ENCODE results near the gene UPB1. TPM values are rescaled to one million over a fixed set of nuclear protein-coding genes. Genes with fewer than 3 reads are reported as not detected.

Gene UPB1
- total RNA-seq, 1 donor from 2014 or later: 0.09 TPM

DNA sequence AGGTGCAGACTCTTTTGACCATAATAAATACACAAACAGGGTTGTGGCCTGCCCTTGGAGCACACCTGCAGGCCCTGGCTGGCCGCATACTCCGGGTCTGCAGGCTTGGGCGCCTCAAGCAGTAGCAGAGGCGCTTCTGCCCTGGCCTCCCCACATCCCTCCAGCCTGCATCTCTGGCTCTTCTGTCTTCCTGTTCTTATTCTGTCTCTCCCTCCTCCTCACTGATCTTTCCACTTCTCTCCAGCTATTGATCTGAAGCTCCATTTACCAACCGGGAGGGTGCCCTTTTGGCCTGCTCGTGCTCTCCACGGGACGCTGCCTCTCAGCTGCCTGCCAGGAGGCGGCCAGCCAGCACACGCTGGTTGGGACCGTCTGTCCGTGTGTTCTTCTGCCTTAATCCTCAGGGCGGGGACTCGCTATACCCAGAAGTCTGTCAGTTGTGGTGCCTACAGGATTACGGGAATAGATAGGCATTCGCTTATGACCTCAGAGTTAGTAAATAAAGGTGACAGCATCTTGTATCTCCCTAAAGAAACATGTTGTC lies 5.2 kb downstream of the UPB1 start:
- no peaks in the 10 kb centered on the region for H3K36me3 Mint-ChIP-seq (ENCODE audit: low read depth)
- no peak overlapping the region for H3K27ac Mint-ChIP-seq
- no peak overlapping the region for H3K4me3 Mint-ChIP-seq (ENCODE audit: low read depth)
- H3K27me3 Mint-ChIP-seq (ENCODE audit: low read depth): peaks cover 43% of the 10 kb centered on the region
- H3K9me3 Mint-ChIP-seq: no peaks in the 10 kb centered on the region
- DNase-seq (ENCODE audit: low spot score): no peak
- peaks cover 17% of the 10 kb centered on the region for H3K4me1 Mint-ChIP-seq (ENCODE audit: low read depth)
- intact Hi-C loops (cut with micrococcal nuclease): loop anchor here (5.0 kb wide), 1 partner anchor 73 kb away; the partner anchor contains the start of gene ADORA2A

DNA sequence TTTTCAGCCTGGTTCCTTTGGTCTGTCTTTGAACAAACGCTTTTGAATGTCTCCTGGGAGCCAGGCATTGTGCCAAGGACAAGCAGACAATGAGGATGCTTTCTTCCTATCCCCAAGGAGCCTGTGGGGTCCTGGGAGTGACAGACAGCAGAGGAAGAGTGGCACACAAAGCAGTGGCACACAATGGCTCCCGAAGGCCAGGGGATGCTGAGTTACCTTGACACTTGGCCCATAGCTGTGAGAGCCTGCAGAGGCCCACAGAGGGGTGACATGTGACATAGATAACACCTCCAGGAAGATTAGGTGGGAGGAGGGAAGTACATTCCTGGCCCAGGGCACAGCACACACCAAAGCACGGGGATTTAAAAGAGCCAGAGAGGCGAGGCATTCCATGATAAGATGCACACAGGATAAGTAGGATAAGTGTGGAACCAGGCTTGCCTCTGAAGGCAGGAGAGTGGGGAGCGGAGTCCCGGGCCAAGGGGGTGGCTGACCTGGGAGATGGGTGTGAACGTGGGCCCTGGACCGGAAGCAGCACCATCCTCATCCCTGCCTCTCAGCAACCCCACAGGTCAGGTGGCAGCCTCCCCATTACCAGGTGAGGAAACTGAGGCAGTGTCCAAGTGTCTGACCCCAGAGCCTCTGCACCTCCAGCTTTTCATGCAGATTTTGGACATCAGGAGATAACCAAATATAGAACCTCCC lies 6.3 kb downstream of the UPB1 start:
- H3K36me3 Mint-ChIP-seq (ENCODE audit: low read depth): no peaks in the 10 kb centered on the region

DNA sequence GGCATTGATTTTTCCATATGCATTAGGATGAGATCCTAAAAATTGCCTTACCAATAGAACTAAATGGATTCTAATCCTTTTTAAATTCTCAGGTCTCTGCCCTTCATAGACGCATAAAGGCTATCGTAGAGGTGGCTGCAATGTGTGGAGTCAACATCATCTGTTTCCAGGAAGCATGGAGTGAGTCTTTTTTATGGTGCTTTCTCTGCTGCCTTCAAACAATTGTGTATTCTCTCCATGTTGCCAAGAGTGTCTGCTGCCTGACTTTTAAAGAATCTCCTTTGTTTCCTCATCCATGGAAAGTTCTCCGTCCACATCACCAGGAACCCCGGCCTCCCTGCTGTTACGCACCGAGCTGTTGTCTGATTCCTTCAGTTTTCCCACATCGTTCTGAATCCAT lies 6.9 kb downstream of the UPB1 start:
- H3K9me3 Mint-ChIP-seq: no peaks in the 10 kb centered on the region
- H3K4me1 Mint-ChIP-seq (ENCODE audit: low read depth): peaks cover 21% of the 10 kb centered on the region
- no peak for DNase-seq (ENCODE audit: low spot score)
- no peaks in the 10 kb centered on the region for H3K36me3 Mint-ChIP-seq (ENCODE audit: low read depth)
- H3K27ac Mint-ChIP-seq: no peak overlapping the region
- no peak overlapping the region for H3K4me3 Mint-ChIP-seq (ENCODE audit: low read depth)
- peaks cover 29% of the 10 kb centered on the region for H3K27me3 Mint-ChIP-seq (ENCODE audit: low read depth)
- intact Hi-C loops (cut with micrococcal nuclease): loop anchor here (5.0 kb wide), 1 partner anchor 75 kb away; the partner anchor contains the start of gene ADORA2A

More for the DNA sequence above, 6.3 kb downstream of the UPB1 start:
- H3K4me3 Mint-ChIP-seq (ENCODE audit: low read depth): no peak overlapping the region
- no peak overlapping the region for H3K27ac Mint-ChIP-seq
- H3K27me3 Mint-ChIP-seq (ENCODE audit: low read depth): peaks cover 33% of the 10 kb centered on the region
- DNase-seq (ENCODE audit: low spot score): no peak
- intact Hi-C loops (cut with micrococcal nuclease): loop anchor here (5.0 kb wide), 1 partner anchor 74 kb away; the partner anchor contains the start of gene ADORA2A
- peaks cover 17% of the 10 kb centered on the region for H3K4me1 Mint-ChIP-seq (ENCODE audit: low read depth)
- H3K9me3 Mint-ChIP-seq: no peaks in the 10 kb centered on the region

DNA sequence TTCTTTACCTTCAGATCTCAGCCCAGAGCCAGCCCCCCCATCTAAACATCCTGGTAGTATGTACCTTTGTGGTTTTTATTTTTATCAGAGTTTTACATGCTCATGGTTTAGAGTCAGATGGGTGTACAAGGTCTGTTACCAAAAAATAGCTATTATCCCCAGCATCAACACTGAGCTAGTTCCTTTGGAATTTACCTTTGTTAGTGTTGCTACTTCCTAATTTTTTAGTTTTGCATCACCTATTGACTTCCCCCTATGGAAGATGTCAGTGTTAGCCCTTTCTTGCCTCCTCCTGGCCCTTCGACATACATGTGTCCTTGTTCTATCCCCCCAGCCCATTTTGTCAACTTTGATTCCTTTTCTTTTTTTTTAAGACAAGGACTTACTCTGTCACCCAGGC lies 7.4 kb downstream of the UPB1 start:
- H3K4me3 Mint-ChIP-seq (ENCODE audit: low read depth): no peak overlapping the region
- DNase-seq (ENCODE audit: low spot score): no peak
- peaks cover 25% of the 10 kb centered on the region for H3K27me3 Mint-ChIP-seq (ENCODE audit: low read depth)
- no peak overlapping the region for H3K27ac Mint-ChIP-seq
- intact Hi-C loops (cut with micrococcal nuclease): loop anchor here (5.0 kb wide), 1 partner anchor 75 kb away; the partner anchor contains the start of gene ADORA2A
- no peaks in the 10 kb centered on the region for H3K36me3 Mint-ChIP-seq (ENCODE audit: low read depth)
- no peaks in the 10 kb centered on the region for H3K9me3 Mint-ChIP-seq
- H3K4me1 Mint-ChIP-seq (ENCODE audit: low read depth): peaks cover 21% of the 10 kb centered on the region

DNA sequence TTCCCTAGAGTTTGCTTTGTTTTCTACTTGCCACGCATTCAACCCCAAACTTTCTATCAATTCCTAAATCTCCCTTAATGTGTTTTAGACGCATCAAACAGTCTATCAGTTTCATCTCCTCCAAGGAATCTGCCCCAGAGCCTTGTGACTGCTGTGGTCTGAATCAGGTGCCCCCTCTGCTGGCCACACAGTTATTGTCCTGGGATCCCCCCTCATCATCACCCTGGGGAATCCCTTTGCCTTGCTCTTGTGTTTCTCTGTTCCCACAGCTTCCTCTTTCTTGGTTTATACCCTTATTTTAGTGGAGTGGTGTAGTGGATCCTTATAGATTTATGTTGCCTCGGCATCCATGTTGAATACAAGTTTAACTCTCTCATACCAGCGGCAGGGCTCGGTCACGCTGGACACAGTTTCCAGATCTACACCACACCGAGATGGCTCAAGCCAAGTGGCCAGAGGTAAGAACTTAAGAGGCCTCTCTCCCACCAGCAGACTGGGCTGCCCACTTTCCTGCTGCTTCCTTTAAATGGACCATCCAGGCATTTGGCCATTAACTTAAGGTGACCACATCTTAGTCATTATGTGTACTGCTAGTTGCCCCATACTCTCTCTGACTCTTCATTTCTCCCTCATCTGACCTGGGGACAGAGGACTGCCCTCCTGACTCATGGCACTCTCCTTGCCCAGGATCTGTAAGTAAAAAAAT lies 8.2 kb downstream of the UPB1 start:
- peaks cover 17% of the 10 kb centered on the region for H3K27me3 Mint-ChIP-seq (ENCODE audit: low read depth)
- H3K9me3 Mint-ChIP-seq: no peaks in the 10 kb centered on the region
- no peak overlapping the region for H3K4me3 Mint-ChIP-seq (ENCODE audit: low read depth)
- no peak overlapping the region for H3K27ac Mint-ChIP-seq
- no peaks in the 10 kb centered on the region for H3K36me3 Mint-ChIP-seq (ENCODE audit: low read depth)
- intact Hi-C loops (cut with micrococcal nuclease): loop anchor here (1.0 to 5.0 kb wide), 2 partner anchors 76 to 178 kb away; partner anchors contain the start of gene ADORA2A
- no peak for DNase-seq (ENCODE audit: low spot score)
- H3K4me1 Mint-ChIP-seq (ENCODE audit: low read depth): peaks cover 17% of the 10 kb centered on the region

DNA sequence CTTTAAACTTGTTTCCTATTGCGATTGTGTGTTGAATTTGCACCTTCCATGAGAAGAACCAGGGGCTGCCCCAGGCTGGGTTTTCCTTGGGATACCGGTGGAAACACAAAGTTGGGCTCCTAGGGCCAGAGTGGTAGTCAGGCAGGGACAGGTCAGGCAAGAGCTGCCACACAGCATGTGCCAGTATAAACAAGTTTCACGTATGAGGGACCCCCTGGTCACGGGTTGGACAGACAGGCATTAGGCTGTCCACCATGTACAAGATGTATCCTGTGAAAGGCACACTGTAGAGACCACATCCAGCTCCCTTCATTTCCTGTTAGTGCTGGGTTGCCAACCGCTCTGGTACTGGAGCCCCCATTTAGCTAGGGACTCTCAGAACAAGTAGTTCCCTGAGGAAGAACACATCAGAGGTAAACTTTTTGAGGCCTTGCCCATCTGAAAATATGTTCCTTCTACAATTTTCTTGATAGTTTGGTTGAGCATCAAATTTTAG lies 8.8 kb downstream of the UPB1 start:
- DNase-seq (ENCODE audit: low spot score): no peak
- peaks cover 16% of the 10 kb centered on the region for H3K27me3 Mint-ChIP-seq (ENCODE audit: low read depth)
- H3K27ac Mint-ChIP-seq: no peak overlapping the region
- no peak overlapping the region for H3K4me3 Mint-ChIP-seq (ENCODE audit: low read depth)
- intact Hi-C loops (cut with micrococcal nuclease): loop anchor here (1.0 to 5.0 kb wide), 2 partner anchors 77 to 179 kb away; partner anchors contain the start of gene ADORA2A
- H3K9me3 Mint-ChIP-seq: no peaks in the 10 kb centered on the region
- no peaks in the 10 kb centered on the region for H3K36me3 Mint-ChIP-seq (ENCODE audit: low read depth)
- peaks cover 17% of the 10 kb centered on the region for H3K4me1 Mint-ChIP-seq (ENCODE audit: low read depth)

DNA sequence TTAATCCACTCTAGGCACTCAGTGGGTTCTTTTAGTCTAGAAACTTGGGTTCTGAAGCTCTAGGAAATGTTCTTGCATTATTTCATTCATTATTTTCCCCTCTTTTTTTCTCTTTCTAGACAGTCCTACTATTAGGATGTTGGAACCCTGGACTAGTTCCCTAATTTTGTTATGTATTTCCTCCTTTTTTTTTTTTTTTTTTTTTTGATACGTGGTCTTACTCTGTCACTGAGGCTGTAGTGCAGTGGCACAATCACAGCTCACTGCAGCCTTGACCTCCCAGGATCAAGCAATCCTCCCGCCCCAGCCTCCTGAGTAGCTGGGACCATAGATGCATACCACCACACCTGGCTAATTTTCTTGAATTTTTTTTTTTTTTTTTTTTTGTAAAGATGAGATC lies 9.4 kb downstream of the UPB1 start:
- no peak for DNase-seq (ENCODE audit: low spot score)
- Mint-ChIP-seq H3K9me3 (no peaks in the 10 kb centered on the region), H3K4me1 (ENCODE audit: low read depth) (peaks cover 21% of the 10 kb centered on the region), H3K4me3 (ENCODE audit: low read depth) (no peak overlapping the region), H3K36me3 (ENCODE audit: low read depth) (no peaks in the 10 kb centered on the region), H3K27me3 (ENCODE audit: low read depth) (peaks cover 16% of the 10 kb centered on the region), H3K27ac (no peak overlapping the region)
- intact Hi-C loops (cut with micrococcal nuclease): loop anchor here (5.0 kb wide), 1 partner anchor 77 kb away; the partner anchor contains the start of gene ADORA2A

DNA sequence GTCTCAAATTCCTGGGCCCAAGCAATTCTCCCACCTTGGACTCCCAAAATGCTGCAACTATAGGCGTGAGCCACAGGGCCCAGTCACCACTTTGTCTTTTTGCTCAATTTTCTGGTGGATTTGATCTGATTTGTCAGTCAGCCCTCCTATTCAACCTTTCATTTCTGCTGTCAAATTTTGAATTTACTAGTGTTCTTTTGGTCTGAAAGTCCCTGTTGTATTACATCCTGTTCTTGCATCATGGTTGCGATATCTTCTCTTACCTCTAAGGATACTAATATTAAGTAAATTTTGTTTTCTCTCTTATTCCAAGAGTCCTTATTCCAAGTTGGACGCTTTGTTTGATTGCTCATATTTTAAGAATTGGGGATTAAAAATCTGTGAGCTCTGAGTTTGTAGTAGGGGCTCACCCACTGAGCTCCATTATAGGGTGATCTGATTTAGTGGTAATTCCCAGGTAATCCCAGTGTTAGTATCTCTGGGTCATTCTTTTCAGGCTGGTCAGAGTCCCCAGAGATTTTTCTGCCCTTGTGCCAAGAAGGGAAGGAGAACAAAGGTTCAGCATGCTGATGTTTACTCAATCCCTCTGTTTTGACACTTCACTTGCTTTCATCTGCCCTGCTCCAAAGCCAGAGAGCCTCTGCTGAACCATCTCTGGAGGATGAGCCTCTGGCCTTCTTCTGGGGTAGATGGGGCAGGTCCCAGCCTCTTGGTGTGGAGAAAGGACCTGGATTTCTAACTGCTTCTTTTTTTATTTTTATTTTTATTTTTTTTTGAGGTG lies 10.0 kb downstream of the UPB1 start:
- Mint-ChIP-seq H3K36me3 (ENCODE audit: low read depth) (no peaks in the 10 kb centered on the region), H3K27me3 (ENCODE audit: low read depth) (peaks cover 16% of the 10 kb centered on the region), H3K4me1 (ENCODE audit: low read depth) (peaks cover 21% of the 10 kb centered on the region), H3K4me3 (ENCODE audit: low read depth) (no peak overlapping the region), H3K9me3 (no peaks in the 10 kb centered on the region), H3K27ac (no peak overlapping the region)
- DNase-seq (ENCODE audit: low spot score): no peak
- intact Hi-C loops (cut with micrococcal nuclease): loop anchor here (5.0 kb wide), 1 partner anchor 78 kb away; the partner anchor contains the start of gene ADORA2A

DNA sequence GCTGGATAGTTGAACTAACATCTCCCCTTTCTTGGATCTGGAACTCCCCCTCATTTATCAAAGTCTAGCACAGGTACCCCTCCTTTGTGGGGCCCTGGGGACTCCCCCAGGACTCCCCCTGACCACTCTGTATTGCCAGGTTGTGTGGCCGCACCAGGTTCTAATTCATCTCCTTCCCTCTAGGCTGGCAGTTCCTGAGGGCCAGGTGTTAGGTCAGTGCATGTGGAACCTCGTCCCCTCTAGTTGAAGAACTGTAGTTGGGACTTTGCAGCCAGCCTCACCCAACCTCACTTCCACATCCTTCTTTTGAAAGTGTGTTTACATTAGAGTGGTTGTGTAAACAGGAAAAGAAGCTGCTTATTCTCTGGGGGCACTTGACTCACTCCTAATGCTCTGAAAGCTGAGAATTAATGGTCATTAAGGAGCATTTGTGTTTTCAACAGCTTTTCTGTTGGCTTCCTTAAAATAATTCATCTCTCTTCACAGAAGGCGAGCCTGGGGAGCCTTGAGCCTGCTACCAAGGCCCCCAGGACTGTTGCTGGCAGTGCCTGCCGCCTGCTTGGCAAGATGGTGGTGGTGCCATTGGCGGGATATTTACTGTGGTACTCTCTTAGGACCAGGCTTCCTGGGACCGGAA lies 11.8 kb downstream of the UPB1 start:
- peaks cover 34% of the 10 kb centered on the region for H3K4me1 Mint-ChIP-seq (ENCODE audit: low read depth)
- H3K27me3 Mint-ChIP-seq (ENCODE audit: low read depth): peaks cover 11% of the 10 kb centered on the region
- H3K36me3 Mint-ChIP-seq (ENCODE audit: low read depth): no peaks in the 10 kb centered on the region
- no peaks in the 10 kb centered on the region for H3K9me3 Mint-ChIP-seq
- intact Hi-C loops (cut with micrococcal nuclease): no loop called here
- H3K27ac Mint-ChIP-seq: no peak overlapping the region
- no peak for DNase-seq (ENCODE audit: low spot score)
- H3K4me3 Mint-ChIP-seq (ENCODE audit: low read depth): no peak overlapping the region

DNA sequence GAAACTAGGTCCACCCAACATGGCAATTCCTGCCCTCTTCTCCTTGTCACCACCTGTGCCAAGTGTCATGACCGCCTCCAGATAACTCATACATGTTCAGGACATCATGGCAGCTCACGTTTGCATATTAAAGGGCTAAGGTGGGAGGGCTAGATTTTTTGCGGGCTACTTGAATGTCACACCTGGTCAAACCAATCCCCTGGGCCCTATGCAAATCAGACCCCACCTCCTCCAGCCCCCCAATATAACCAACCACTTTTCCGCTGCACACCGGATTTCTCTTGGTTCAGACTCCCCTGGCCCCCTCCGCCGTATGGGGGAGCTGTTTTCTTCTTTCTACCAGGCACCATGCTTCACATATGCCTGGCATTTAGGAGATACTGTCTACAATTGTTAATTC lies 12.6 kb downstream of the UPB1 start:
- H3K36me3 Mint-ChIP-seq (ENCODE audit: low read depth): no peaks in the 10 kb centered on the region
- H3K27me3 Mint-ChIP-seq (ENCODE audit: low read depth): peaks cover 4% of the 10 kb centered on the region
- H3K27ac Mint-ChIP-seq: no peak overlapping the region
- DNase-seq (ENCODE audit: low spot score): no peak
- H3K4me1 Mint-ChIP-seq (ENCODE audit: low read depth): peaks cover 34% of the 10 kb centered on the region
- no peaks in the 10 kb centered on the region for H3K9me3 Mint-ChIP-seq
- intact Hi-C loops (cut with micrococcal nuclease): no loop called here
- H3K4me3 Mint-ChIP-seq (ENCODE audit: low read depth): no peak overlapping the region

DNA sequence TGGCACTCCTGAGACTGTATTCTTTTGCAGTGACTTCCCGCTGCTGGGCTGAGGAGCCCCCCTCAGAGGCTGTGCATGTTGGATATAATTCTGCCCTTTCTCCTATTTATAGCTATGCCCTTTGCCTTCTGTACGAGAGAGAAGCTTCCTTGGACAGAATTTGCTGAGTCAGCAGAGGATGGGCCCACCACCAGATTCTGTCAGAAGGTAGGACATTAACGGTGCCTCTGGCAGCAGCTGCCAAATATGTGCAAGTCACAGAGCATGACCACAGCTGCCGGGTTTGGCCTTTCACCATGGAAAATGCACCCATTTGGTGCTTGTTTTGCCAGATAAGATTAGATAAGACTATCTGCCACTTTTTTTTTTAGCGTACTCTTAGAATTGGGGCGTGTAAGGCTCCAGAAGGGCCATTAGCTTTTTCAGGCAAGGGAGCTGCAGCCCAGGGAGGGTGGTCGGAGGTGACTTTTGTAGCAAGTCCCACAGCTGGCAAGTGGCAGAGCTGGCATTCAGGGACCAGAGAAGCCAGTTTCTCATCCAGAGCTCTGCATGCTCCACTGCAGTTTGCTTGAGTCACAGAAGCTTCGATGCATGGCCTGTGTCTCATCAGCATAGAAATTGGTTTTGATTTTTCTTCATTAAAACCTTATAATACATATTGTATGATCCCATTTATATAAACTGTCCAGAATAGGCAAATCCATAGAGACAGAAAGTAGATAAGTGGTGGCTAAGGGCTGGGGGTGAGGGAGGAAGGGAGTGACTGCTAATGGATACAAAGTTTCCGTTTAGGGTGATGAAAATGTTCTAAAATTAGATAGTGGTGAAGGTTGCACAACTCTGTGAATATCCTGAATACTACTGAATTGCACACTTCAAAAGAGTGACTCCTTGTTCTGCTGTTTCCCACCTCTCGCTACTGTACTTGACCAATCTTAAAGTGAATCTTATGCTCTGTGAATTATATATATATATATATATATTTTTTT lies 15.8 kb downstream of the UPB1 start:
- Mint-ChIP-seq H3K4me1 (ENCODE audit: low read depth) (peaks cover 31% of the 10 kb centered on the region), H3K27ac (peak overlapping the region; percentile 39), H3K36me3 (ENCODE audit: low read depth) (no peaks in the 10 kb centered on the region), H3K9me3 (no peaks in the 10 kb centered on the region), H3K4me3 (ENCODE audit: low read depth) (no peak overlapping the region), H3K27me3 (ENCODE audit: low read depth) (peaks cover 4% of the 10 kb centered on the region)
- intact Hi-C loops (cut with micrococcal nuclease): loop anchor here (1.0 kb wide), 1 partner anchor 25 kb away; no protein-coding TSS in a partner anchor
- no peak for DNase-seq (ENCODE audit: low spot score)
